ENCODE results near the gene ACTMAP.
"Not testable (repeated sequence)": the region's sequence is repeated elsewhere in the genome, so short reads cannot be mapped to it uniquely, and the experiment has no call there.

ACTMAP gene, protein sequence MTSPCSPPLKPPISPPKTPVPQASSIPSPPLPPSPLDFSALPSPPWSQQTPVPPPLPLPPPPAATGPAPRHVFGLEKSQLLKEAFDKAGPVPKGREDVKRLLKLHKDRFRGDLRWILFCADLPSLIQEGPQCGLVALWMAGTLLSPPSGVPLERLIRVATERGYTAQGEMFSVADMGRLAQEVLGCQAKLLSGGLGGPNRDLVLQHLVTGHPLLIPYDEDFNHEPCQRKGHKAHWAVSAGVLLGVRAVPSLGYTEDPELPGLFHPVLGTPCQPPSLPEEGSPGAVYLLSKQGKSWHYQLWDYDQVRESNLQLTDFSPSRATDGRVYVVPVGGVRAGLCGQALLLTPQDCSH

DNA sequence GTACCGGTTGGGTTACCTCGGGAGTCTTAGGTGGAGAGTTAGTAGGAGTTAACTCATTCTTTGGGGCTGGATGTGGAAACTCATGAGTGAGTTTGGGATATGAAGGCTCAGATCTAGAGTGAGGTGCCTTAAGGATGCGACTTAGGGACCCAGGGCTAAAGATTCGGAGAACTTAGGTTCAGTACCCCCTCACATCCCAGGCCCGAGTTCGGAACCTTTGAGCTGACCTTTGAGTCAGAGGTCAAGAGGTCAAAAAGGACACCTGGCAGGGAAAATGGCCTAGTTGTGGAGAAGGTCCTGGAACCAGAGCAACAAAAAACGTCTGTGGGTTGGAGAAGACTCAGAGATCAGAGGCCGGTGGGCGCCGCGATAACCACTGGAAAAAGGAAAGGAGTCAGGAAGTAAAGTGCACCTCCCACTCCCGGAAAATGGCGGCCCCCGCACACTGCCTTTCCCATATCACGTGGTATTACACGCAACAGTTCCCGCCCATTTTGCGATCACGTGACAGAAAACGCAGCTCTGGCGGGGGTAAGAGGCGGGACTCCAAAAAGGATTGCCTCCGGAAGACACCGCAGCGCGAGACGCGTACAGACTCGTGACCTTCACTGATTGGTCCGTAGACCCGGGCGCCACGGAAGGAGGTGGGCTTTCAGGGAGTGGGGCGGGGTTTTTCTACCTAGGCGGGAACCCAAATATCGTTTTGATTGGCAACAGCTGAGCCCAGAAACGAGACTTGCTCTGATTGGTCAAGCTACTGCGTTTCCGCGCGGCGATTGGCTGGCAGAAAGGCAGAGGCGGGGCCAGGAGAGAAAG is at the start of gene ACTMAP:
ACTMAP (minus strand) TSS at position 420 of the 816 bp plus-strand sequence. CDS start 674 bp downstream, outside the sequence.
- peak; percentile 97 for DNase-seq (ENCODE audit: low spot score)

DNA sequence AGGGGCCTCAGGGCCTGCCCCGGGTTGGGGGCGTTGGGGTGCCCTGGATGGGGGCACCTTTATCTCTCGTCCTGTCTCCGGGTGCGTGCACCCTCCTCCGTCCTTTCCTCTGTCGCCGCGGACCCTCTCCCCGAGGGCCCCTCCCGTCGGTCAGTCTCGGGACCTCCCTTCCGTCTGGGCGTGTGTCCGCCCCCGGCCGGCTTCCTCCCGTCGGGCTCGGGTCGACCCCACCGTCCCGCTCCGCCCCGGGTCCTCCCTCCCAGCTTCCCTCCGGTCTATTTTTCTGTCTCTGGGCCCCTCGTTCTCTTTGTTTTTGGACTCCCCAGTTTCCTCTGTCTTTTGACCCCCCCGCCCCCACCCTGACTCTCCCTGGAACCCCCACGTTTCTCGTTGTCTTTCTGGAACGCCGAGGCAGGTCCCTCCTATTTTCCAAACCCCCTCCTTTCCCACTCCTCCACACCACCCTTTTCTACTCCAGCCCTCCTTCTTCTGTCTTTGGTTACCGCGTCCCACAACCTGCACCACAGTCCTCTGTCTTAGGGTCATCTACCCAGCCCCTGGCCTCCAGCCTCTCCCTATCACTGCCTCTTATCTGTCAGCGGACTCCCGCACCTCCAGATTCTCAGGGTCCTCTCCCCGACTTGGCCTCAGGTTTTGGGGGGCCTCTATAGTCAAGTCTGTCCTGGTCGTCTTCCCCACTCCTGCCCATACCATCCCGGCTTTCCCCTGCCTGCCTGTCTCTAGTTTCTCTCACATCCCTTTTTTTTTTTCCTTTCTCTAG is 49.5 kb upstream of the ACTMAP start:
- peak; percentile 56 for DNase-seq (ENCODE audit: low spot score)

DNA sequence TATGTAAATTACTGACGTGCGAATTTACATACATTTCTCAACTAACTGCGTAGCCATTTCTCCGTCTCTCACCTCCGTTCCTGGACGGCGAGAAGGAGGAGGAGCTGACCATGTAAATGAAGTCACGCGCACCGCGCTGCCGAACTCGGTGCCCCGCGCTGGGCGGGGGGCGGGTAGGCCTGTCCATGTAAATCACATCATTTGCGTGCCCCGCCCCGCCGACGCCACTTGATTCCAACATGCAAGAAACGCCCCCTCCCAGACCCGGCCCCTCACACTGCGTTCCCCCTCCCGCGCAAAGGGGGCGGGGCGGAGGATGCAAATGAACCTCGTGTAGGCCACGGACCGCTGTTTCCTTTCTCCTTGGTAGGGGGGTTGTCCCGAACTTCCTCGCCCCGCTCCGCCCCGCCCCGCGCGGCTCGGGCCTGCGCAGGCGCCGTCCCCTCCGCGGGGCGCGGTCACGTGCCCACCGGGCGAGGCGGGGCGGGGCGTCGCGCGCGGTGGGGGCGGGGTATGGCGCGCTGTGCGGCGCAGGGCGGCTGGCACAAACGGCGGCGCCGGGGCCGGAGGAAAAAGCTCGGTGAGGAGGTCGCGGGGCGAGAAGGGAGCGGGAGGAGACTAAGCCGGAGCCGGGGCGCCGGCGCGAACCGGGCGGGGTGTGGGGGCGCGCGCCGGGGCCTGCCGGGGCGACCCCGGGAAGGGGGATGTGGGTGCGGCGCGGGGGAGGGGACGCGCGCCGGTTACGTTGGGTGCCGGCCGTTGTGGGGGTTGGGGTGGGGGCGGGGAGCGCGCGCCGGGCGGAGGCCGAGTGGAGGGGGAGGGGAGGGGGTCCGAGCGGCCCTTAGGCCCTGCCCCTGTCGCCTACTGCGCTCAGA is 48.6 kb upstream of the ACTMAP start, which contains the start of gene EGLN2:
EGLN2 (plus strand) TSS at position 509 of the 875 bp plus-strand sequence. CDS start 1,382 bp downstream, outside the sequence.
- DNase-seq (ENCODE audit: low spot score) = peak; percentile 90

DNA sequence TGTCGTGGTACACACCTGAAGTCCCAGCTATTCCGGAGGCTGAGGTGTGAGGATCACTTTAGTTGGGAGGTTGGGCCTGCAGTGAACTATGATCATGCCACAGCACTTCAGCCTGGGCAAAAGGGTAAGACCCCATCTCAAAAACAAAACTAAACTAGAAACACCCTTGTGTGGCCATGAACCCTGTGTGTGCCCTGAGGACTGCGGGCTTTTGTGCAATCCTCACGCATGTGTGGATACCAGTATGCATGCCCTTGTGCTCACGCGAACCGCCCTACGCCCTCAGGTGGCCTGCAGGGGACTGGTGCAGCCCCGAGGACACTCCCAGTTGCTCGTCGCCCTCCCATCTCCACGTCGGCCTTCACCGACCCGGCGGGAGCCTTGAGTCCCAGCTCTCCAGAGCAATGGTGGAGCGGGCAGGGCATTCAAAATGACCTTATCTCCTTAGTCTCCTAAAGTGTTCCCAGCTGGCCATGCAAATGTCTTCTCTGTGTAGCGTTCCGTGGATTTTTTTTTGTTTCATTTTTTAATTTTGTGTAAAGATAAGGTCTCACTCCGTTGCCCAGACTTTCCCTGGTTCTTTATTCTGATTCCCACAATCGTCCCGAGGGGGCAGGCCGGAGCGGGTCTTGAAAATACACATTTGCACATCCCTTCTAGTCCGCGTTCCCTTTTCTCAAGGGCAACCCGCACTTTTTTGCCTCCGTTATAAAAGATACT is 47.8 kb upstream of the ACTMAP start:
- DNase-seq (ENCODE audit: low spot score) = peak; percentile 90

DNA sequence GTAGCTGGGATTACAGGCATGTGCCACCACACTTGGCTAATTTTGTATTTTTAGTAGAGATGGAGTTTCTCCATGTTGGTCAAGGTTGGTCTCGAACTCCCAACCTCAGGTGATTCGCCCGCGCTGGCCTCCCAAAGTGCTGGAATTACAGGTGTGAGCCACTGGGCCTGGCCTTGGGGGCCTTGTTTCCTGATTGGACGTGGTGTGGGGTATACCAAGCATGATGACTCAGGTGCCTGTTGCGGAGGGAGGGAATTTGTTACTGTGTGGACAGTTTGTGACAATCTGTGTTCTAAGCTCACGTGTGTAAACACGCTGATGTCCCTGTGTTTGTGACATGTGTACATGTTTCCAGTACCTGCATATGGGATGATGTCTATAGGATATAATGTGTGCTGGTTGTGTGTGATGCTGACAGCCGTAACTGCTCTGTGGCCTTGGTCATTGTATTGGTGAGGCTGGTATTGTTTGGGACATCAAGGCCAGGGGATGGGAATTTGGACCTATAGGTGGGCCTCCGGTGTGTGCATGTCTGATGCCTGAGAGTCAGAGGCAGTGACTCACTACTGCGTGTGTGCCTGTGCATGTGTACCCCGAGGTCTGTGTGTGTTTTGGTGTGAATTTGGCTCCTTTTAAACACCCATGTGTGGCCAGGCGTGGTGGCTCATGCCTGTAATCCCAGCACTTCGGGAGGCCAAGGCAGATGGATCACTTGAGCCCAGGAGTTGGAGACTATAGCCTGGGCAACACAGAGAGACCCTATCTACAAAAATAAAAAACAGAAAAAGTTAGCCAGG is 47.1 kb upstream of the ACTMAP start:
- no peak for DNase-seq (ENCODE audit: low spot score)

DNA sequence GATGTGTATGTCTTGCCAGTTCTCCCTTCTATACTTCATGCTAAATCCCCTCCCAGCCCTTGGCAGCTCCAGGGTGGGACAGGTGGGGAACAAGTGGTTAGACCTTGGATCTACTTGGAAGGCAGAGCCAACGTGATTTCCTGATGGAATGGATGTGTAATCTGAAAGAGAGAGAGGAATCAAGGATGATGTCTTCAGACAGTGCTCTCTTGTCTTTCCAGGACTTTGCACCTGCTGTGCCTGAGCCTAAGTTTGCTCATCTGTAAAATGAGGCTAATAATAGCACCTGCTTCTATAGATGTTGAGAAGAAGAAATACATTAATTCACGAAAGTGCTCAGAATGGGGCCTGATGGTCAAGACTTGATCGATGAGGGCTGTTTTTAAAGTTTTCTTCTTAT is 41.7 kb upstream of the ACTMAP start:
- DNase-seq (ENCODE audit: low spot score) = no peak

DNA sequence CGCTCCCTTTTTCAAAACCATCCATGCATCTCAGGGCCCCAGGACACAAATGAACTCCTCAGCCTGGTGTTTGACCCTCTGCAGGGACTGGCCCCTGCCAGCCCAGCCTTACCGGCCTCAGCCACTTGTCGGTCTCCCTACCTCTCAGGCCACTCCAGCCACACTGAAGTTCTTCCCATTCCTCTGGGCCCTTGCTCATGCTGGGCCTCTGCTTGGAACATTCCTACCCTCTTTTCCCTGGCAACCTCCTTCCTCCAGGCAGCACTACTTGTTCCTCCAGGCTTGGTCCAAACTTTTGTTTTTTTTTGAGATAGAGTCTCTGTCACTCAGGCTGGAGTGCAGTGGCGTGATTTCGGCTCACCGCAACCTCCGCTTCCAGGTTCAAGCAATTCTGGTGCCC is 41.1 kb upstream of the ACTMAP start:
- DNase-seq (ENCODE audit: low spot score) = no peak

DNA sequence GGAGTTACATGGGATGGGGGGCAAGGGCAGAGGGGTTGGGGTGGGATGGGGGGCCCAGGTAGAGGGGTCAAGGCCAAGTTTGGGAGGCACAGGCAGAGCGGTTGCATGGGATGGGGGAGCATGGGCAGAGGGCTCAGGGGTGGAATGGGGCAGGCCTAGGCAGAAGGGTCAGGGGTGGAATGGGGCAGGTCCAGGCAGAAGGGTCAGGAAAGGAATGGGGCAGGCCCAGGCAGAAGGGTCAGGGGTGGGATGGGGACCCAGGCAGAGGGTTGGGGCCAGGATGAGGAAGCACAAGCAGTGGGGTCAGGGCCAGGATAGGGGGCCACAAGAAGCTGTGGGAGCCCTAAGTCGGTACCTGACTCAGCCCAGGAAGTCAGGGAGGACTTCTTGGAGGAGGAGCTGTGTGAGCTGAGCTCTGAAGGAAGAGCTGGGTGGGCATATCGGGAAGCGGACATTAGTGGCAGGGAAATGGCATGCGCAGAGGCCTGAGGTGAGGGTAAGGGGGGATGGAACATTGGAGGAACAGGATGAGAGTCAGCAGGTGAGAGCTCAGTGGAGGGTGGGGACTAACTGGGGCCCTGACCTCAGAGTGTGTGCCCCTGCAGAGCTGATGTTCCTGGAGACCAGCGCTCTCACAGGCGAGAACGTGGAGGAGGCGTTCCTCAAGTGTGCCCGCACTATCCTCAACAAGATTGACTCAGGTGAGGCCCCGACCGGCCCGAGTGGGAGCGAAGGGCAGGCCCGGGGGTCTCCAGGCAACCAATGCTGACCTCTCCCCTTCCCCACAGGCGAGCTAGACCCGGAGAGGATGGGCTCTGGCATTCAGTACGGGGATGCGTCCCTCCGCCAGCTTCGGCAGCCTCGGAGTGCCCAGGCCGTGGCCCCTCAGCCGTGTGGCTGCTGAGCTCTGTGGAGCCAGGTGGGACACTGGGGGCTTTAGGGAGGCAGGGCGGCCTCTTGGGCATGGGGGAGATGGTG is 36.1 kb upstream of the ACTMAP start:
- DNase-seq (ENCODE audit: low spot score) = no peak

DNA sequence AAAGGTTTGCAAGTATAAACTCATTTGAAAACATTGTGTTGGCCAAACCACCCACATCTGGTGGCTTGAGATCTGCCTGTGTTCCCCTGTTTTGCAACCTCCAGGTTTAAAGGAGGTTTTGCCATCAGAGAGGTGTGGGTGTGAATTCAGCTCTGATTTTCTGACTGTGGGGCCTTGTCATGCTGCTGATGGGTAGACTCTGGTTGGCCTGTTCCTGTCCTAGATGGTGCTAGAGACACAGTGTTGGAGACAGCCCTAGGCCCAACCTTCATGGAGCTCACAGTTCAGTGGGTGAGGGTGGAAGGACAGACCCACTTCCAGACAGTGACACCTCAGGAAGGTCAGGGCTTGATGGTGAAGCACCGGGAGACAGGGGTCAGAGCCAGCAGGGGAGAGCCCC is 35.2 kb upstream of the ACTMAP start:
- DNase-seq (ENCODE audit: low spot score) = no peak

DNA sequence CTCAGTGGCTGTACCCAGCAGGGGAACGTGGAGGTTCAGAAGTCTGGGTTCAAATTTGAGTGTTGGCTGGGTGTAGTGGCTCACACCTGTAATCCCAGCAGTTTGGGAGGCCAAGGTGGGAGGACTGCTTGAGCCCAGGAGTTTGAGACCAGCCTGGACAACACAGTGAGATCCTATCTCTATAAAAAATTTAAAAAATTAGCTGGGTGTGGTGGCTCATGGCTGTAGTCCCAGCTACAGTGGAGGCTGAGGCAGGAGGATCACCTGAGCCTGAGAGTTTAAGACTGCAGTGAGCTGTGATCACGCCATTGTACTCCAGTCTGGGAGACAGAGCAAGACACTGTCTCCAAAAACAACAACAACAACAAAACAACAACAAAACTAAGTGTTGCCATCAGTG is 33.9 kb upstream of the ACTMAP start:
- DNase-seq (ENCODE audit: low spot score) = not testable (repeated sequence)

DNA sequence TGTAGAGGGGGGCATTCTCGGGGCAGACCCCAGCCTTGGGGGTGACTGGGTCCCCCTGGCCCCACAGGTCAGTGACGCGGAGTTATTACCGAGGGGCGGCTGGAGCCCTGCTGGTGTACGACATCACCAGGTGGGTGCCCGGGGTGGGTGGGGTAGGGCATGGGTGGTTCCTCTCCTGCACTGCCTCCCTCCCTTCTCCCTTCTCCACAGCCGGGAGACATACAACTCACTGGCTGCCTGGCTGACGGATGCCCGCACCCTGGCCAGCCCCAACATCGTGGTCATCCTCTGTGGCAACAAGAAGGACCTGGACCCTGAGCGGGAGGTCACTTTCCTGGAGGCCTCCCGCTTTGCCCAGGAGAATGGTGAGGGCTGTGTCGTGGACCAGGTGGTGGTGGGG is 33.4 kb upstream of the ACTMAP start:
- no peak for DNase-seq (ENCODE audit: low spot score)

DNA sequence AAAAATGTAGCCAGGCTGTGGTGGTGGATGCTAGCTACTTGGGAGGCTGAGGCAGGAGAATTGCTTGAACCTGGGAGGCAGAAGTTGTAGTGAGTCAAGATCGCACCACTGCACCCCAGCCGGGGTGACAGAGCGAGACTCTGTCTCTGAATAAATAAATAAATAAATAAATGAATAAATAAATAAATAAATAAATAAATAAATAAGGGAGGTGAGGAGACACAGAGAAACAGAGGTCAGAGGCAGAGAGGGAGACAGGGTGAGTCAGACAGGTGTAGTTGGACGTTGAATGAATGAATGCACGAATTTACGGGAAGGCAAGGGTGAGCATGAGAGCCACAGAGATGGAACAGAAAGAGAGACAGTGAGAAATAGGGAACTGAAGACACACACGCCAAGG is 30.9 kb upstream of the ACTMAP start:
- no peak for DNase-seq (ENCODE audit: low spot score)

DNA sequence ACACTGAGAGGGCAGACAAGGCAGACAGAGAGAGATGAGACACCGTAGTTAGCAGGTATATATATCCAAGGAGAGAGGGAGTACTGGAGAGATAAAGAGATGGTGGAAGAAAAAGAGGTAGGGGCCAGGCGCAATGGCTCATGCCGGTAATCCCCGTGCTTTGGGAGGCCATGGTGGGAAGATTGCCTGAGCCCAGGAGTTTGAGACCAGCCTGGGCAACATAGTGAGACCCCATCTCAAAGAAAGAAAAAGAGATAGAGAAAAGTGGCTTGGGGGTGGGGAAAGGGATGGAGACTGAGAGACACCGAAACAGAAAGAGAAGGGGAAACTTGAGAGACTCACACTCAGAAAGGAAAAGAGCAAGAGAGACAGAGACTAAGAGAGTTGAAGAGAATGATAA is 30.3 kb upstream of the ACTMAP start:
- DNase-seq (ENCODE audit: low spot score) = no peak

DNA sequence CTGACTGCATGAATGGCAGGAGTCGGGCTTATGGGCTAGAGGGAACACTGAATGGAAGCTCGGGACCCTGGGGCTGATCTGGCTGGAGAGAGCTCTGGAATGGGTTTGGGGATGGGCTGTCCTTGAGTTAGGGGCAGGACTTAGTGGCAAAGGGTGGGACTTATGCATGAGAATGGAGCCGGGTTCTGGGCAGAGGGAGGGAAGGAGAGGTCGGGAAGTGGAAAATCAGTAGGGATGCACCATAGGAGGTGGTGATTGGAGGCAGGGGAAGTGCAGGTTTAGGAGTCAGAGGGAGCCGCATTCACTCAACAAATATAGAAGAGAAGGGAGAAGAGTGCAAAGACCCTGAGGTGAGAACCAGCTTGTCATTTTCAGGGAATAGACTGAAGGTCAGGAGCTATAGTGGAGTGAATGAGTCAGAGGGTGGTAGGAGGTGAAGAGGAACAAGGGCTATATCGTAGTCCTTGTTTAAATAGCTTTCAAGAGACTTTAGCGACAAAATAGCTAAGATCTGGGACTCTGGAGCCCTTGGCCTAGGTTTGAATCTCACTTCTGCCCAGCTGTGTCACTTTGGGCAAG is 28.5 kb upstream of the ACTMAP start:
- DNase-seq (ENCODE audit: low spot score) = peak; percentile 89

DNA sequence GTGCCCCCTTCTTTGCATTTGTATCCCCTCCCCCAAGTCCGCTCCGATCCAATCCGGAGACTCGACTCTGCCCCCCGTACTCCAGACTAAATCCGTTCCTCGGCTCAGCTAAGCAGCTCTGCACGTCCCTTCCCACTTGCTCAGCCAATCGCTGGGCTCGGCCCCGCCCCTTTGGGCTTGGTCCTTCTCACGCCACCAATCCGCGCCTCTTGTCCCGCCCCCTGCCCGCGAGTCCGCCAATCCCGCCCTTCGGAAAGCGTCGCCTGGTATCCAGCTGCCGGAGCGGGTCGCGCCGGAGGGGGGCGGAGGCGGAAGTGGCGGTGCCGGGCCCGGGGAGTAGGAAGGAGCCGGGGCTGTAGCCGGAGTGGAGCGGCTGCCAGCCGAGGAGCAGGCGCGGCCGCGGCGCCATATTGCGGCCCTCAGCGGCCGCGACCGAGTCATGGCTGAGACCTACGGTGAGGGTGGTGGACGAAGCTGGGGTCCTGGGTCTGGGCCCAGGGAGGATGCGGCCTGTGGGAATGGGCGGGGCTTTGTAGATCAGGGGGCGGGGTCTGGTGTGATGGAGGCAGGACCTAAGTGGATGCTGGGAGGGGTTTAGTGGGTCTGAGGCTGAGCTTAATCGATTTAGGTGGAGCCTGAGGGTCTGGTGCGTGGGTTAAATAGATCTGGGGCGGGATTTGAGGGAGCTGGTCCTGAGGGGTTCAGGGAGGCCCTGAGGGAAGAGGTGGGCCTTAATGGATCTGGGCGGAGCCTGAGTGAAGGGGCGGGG is 27.8 kb upstream of the ACTMAP start, which contains the start of gene RAB4B:
RAB4B (plus strand) TSS at position 311 of the 769 bp plus-strand sequence; CDS start at position 440, 129 bp downstream.
- peak; percentile 89 for DNase-seq (ENCODE audit: low spot score)

DNA sequence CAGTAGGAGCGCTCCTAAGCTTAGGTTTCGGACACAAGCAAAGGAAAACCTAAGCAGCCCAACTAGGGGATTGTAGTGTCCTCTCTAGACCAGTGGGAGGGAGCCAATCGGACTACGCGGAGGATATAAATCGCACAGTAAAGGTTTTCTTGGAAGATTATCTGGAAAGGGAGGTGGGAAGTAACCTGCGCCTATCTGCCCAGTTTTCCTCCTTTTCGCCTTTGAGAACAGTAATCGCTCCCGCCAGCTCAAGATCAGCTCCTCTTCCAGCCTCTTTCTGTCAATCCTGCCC is 27.3 kb upstream of the ACTMAP start:
- no peak for DNase-seq (ENCODE audit: low spot score)

DNA sequence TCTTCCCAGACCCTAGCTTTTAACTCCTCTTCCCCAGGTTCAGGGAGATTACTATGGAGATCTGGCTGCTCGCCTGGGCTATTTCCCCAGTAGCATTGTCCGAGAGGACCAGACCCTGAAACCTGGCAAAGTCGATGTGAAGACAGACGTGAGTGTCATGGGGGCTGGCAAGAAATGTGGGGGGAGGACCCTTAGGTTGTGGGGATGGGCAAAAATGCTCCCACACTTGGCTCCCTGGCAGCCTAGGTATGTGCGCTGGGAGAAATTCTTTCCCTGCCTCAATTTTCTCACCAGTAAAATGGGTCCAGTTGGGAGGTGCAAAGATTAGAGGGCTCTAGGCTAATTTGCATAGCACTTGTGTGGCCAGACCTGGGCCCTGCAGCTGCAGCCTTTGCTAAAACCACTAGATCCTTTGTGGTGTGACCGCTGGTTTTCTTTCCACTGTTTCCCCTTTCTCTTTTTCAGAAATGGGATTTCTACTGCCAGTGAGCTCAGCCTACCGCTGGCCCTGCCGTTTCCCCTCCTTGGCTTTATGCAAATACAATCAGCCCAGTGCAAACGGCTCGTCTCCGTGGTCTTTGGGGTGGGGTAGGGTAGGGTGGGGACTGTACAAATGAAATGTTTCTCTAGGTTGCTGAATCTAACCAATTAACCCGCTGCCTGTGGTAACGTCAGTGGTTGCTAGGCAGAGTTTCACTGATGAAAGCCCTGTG is 26.8 kb upstream of the ACTMAP start:
- DNase-seq (ENCODE audit: low spot score) = peak; percentile 80
